Measurements from ENCODE around the gene ITPR1.

DNA sequence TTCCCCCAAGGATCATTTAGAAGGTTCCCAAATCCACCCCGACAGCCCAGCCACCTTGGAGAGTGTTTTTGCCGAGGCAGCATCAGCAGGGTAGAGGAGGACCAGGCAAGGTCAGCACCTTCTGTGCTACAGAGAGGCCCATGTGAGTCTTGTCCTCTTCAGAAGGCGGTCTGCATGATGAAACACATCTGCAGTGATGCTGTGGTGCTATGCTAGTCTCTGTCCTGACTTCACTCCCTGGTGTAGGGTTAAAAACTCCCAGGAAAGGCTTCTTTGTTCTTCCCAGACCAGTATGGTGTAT lies 87.9 kb downstream of the ITPR1 start:
- TF ChIP-seq YY1 (IDR thresholded peaks at IDR 0.05; ENCODE audit: insufficient read depth, insufficient read length) (no peak), SUZ12 (IDR thresholded peaks at IDR 0.05; ENCODE audit: extremely low read depth, insufficient read depth, insufficient read length) (no peak), ZNF274 (IDR thresholded peaks at IDR 0.05; ENCODE audit: low read depth, low read length) (no peak)
